ENCODE results near the gene CAMP. TPM values are rescaled to one million over a fixed set of nuclear protein-coding genes. Genes with fewer than 3 reads are reported as not detected.
A peak's percentile ranks its signal among the peaks of the same experiment; 100 is the strongest.
"Not testable (repeated sequence)": the region's sequence is repeated elsewhere in the genome, so short reads cannot be mapped to it uniquely, and the experiment has no call there.

CAMP gene
- total RNA-seq, 1 donor from 2014 or later: not detected

DNA sequence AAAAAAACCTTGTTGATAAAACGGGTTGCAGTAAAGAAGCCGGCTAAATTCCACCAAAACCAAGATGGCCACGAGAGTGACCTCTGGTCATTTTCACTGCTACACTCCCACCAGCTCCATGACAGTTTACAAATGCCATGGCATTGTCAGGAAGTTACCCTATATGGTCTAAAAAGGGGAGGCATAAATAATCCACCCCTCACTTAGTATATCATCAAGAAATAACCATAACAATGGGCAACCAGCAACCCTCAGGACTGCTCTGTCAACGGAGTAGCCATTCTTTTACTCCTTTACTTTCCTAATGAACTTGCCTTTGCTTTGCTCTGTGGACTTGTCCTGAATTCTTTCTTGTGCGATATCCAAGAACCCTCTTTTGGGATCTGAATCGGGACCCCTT lies 20.7 kb upstream of the CAMP start:
- H3K4me1 ChIP-seq: no peaks in the 10 kb centered on the region
- no peak overlapping the region for H3K9ac ChIP-seq
- no peak overlapping the region for H2AFZ ChIP-seq (replicated peaks)
- Mint-ChIP-seq H3K27me3 (ENCODE audit: insufficient read depth, low read depth) (peaks cover 2% of the 10 kb centered on the region), H3K4me3 (no peak overlapping the region), H3K9me3 (peaks cover 2% of the 10 kb centered on the region), H3K36me3 (no peaks in the 10 kb centered on the region), H3K4me1 (no peaks in the 10 kb centered on the region), H3K27ac (no peak overlapping the region)
- H3K27ac ChIP-seq: no peak overlapping the region
- H3K9me3 ChIP-seq (ENCODE audit: low read depth): no peaks in the 10 kb centered on the region
- no peaks in the 10 kb centered on the region for H3K36me3 ChIP-seq
- H3F3A ChIP-seq (ENCODE audit: low read depth): no peaks in the 10 kb centered on the region
- H3K27me3 ChIP-seq: no peaks in the 10 kb centered on the region
- H4K20me1 ChIP-seq (ENCODE audit: low read depth): no peaks in the 10 kb centered on the region
- no peak for DNase-seq (ENCODE audit: low spot score)
- H3K4me3 ChIP-seq: no peak overlapping the region
- no peaks in the 10 kb centered on the region for H3K79me2 ChIP-seq (ENCODE audit: low read depth)
- TF ChIP-seq EZH2phosphoT487 (IDR thresholded peaks at IDR 0.05) (no peak), EZH2 (IDR thresholded peaks at IDR 0.05) (no peak)
- TF ChIP-seq, protein P1, sequence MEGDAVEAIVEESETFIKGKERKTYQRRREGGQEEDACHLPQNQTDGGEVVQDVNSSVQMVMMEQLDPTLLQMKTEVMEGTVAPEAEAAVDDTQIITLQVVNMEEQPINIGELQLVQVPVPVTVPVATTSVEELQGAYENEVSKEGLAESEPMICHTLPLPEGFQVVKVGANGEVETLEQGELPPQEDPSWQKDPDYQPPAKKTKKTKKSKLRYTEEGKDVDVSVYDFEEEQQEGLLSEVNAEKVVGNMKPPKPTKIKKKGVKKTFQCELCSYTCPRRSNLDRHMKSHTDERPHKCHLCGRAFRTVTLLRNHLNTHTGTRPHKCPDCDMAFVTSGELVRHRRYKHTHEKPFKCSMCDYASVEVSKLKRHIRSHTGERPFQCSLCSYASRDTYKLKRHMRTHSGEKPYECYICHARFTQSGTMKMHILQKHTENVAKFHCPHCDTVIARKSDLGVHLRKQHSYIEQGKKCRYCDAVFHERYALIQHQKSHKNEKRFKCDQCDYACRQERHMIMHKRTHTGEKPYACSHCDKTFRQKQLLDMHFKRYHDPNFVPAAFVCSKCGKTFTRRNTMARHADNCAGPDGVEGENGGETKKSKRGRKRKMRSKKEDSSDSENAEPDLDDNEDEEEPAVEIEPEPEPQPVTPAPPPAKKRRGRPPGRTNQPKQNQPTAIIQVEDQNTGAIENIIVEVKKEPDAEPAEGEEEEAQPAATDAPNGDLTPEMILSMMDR (IDR thresholded peaks at IDR 0.05): no peak
- H3K4me2 ChIP-seq: no peak overlapping the region

DNA sequence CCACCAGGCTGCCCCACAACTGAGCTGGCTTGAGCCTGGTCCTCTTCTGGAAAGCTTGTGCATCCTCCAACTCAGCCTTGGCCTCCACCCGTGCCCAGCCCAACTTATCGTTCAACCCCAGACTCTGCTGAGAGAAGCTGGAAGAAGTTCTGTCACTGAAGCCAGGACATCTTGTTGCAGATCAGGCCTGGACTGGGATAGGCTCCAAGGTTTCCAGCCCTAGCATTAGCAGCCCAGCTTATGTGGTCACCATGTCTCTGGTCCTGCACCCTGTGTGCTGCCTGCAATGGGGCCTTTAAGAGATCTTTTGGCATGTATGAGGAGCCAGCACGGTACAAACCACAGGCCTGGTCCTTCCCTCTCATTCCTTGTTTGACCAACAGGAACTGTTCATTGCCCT lies 15.2 kb upstream of the CAMP start:
- Histone ChIP-seq H3K27ac (no peak overlapping the region), H3K36me3 (no peaks in the 10 kb centered on the region), H3K4me3 (no peak overlapping the region), H3F3A (ENCODE audit: low read depth) (no peaks in the 10 kb centered on the region), H4K20me1 (ENCODE audit: low read depth) (no peaks in the 10 kb centered on the region), H3K4me1 (no peaks in the 10 kb centered on the region), H3K4me2 (no peak overlapping the region), H2AFZ (replicated peaks) (no peak overlapping the region), H3K79me2 (ENCODE audit: low read depth) (no peaks in the 10 kb centered on the region), H3K9me3 (ENCODE audit: low read depth) (no peaks in the 10 kb centered on the region), H3K9ac (no peak overlapping the region), H3K27me3 (no peaks in the 10 kb centered on the region)
- Mint-ChIP-seq H3K4me3 (no peak overlapping the region), H3K4me1 (no peaks in the 10 kb centered on the region), H3K27ac (no peak overlapping the region), H3K36me3 (peaks cover 2% of the 10 kb centered on the region), H3K9me3 (peaks cover 8% of the 10 kb centered on the region), H3K27me3 (ENCODE audit: insufficient read depth, low read depth) (peaks cover 9% of the 10 kb centered on the region)
- TF ChIP-seq, protein P1 (IDR thresholded peaks at IDR 0.05): no peak
- TF ChIP-seq EZH2 (IDR thresholded peaks at IDR 0.05): no peak
- no peak for TF ChIP-seq EZH2phosphoT487 (IDR thresholded peaks at IDR 0.05)
- no peak for DNase-seq (ENCODE audit: low spot score)

DNA sequence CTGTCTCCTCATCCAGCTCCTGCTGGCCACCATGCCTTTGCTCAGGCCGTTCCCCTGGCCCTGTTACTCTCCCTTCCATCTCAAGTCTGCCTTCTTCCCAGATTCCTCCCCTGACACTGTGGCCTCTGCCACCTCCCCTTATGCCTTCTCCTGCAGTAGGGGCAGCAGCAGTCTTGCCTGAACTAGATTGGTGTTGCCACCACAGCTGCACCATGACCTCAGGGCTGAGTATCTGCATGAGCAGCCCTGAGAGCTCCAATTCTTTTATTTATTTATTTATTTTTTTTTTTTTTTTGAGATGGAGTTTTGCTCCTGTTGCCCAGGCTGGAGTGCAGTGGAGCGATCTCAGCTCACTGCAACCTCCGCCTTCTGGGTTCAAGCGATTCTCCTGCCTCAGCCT lies 13.8 kb upstream of the CAMP start:
- no peak overlapping the region for H3K4me3 ChIP-seq
- no peak for DNase-seq (ENCODE audit: low spot score)
- H3K4me2 ChIP-seq: no peak overlapping the region
- H3K4me1 Mint-ChIP-seq: no peaks in the 10 kb centered on the region
- no peaks in the 10 kb centered on the region for H3K9me3 ChIP-seq (ENCODE audit: low read depth)
- TF ChIP-seq EZH2 (IDR thresholded peaks at IDR 0.05) (no peak), EZH2phosphoT487 (IDR thresholded peaks at IDR 0.05) (no peak)
- TF ChIP-seq, protein P1 (IDR thresholded peaks at IDR 0.05): no peak
- no peak overlapping the region for H3K4me3 Mint-ChIP-seq
- no peaks in the 10 kb centered on the region for H3F3A ChIP-seq (ENCODE audit: low read depth)
- peak overlapping the region; percentile 10 for H3K27ac Mint-ChIP-seq
- peaks cover 11% of the 10 kb centered on the region for H3K27me3 Mint-ChIP-seq (ENCODE audit: insufficient read depth, low read depth)
- H4K20me1 ChIP-seq (ENCODE audit: low read depth): no peaks in the 10 kb centered on the region
- no peak overlapping the region for H3K9ac ChIP-seq
- no peak overlapping the region for H2AFZ ChIP-seq (replicated peaks)
- no peaks in the 10 kb centered on the region for H3K4me1 ChIP-seq
- no peak overlapping the region for H3K27ac ChIP-seq
- peaks cover 8% of the 10 kb centered on the region for H3K9me3 Mint-ChIP-seq
- no peaks in the 10 kb centered on the region for H3K79me2 ChIP-seq (ENCODE audit: low read depth)
- no peaks in the 10 kb centered on the region for H3K27me3 ChIP-seq
- no peaks in the 10 kb centered on the region for H3K36me3 ChIP-seq
- peaks cover 2% of the 10 kb centered on the region for H3K36me3 Mint-ChIP-seq

DNA sequence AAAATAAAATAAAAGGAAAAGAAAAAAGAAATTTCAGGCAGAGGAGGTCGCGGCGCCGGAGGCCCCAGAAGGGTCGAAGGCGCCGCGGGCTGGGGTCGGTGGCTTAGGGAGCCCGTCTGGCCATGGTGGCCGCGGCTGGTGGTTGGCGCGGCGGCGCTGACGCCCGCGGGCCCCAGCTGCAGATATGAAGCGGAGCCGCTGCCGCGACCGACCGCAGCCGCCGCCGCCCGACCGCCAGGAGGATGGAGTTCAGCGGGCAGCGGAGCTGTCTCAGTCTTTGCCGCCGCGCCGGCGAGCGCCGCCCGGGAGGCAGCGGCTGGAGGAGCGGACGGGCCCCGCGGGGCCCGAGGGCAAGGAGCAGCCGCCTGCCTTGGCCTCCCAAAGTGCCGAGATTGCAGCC lies 12.8 kb upstream of the CAMP start:
- not testable (repeated sequence) for H3K36me3 Mint-ChIP-seq; DNase-seq (ENCODE audit: low spot score); H3K4me3 Mint-ChIP-seq; H3K4me2 ChIP-seq; H3K4me1 Mint-ChIP-seq; H3K27ac Mint-ChIP-seq; H4K20me1 ChIP-seq (ENCODE audit: low read depth); H3K36me3 ChIP-seq; H3K4me3 ChIP-seq; H2AFZ ChIP-seq (replicated peaks); H3K27me3 ChIP-seq; H3K9ac ChIP-seq; H3K9me3 ChIP-seq (ENCODE audit: low read depth); H3K79me2 ChIP-seq (ENCODE audit: low read depth); H3K27ac ChIP-seq; H3K4me1 ChIP-seq; H3F3A ChIP-seq (ENCODE audit: low read depth); H3K9me3 Mint-ChIP-seq
- peaks cover 16% of the 10 kb centered on the region for H3K27me3 Mint-ChIP-seq (ENCODE audit: insufficient read depth, low read depth)

DNA sequence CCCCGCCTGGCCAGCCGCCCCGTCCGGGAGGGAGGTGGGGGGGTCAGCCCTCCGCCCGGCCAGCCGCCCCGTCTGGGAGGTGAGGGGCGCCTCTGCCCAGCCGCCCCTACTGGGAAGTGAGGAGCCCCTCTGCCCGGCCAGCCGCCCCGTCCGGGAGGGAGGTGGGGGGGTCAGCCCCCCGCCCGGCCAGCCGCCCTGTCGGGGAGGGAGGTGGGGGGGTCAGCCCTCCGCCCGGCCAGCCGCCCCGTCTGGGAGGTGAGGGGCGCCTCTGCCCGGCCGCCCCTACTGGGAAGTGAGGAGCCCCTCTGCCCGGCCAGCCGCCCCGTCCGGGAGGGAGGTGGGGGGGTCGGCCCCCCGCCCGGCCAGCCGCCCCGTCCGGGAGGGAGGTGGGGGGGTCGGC lies 11.5 kb upstream of the CAMP start:
- not testable (repeated sequence) for H3K4me3 Mint-ChIP-seq; H3K79me2 ChIP-seq (ENCODE audit: low read depth)

More for the DNA sequence above, 11.5 kb upstream of the CAMP start:
- H3F3A ChIP-seq (ENCODE audit: low read depth); H4K20me1 ChIP-seq (ENCODE audit: low read depth); H3K27ac Mint-ChIP-seq; H3K9me3 ChIP-seq (ENCODE audit: low read depth); H3K4me2 ChIP-seq; H3K36me3 Mint-ChIP-seq; H3K4me1 Mint-ChIP-seq; H3K9me3 Mint-ChIP-seq; DNase-seq (ENCODE audit: low spot score); H3K4me3 ChIP-seq; H3K36me3 ChIP-seq; H3K27me3 ChIP-seq; H3K9ac ChIP-seq; H2AFZ ChIP-seq (replicated peaks); H3K27ac ChIP-seq: not testable (repeated sequence)
- peaks cover 10% of the 10 kb centered on the region for H3K4me1 ChIP-seq
- peaks cover 14% of the 10 kb centered on the region for H3K27me3 Mint-ChIP-seq (ENCODE audit: insufficient read depth, low read depth)
